ENCODE data around the gene MTUS2. TPM values are rescaled to one million over a fixed set of nuclear protein-coding genes. Genes with fewer than 3 reads are reported as not detected.

MTUS2 gene
- total RNA-seq, 1 experiment from 2014 or later, result 0.11 TPM

GRCh38 chr13:28792992-28793391 lies 27.1 kb upstream of the MTUS2 start:
- Histone ChIP-seq H3K27ac (ENCODE audit: low read depth, low read length, poor library complexity, severe bottlenecking) (no peak overlapping the region), H3K4me1 (ENCODE audit: insufficient read depth, low read length, poor library complexity, severe bottlenecking) (peaks cover 16% of the 10 kb centered on the region), H3K4me3 (ENCODE audit: low read depth, low read length, poor library complexity, severe bottlenecking) (no peak overlapping the region), H3K27me3 (replicated peaks; ENCODE audit: insufficient read depth, low read depth, low read length, poor library complexity) (no peaks in the 10 kb centered on the region), H3K36me3 (ENCODE audit: insufficient read depth, low read length, poor library complexity, severe bottlenecking) (no peaks in the 10 kb centered on the region), H3K9me3 (ENCODE audit: low read depth, low read length, poor library complexity, severe bottlenecking) (no peaks in the 10 kb centered on the region)
- POLR2A ChIA-PET (ENCODE audit: low non-redundant PET), result interaction anchor here (0.6 kb wide), 1 partner anchor 92 kb away, joined by 3 read pairs; no protein-coding TSS in a partner anchor
- TF ChIP-seq EZH2 (IDR thresholded peaks at IDR 0.05; ENCODE audit: borderline replicate concordance, low read depth, low read length, poor library complexity, severe bottlenecking), result no peak
- no peak for TF ChIP-seq CTCF (conservative IDR thresholded peaks at IDR 0.05; ENCODE audit: low read depth, low read length)
- CTCF ChIA-PET, result no interaction called here
- no peak for DNase-seq (ENCODE audit: low spot score)
- intact Hi-C loops (cut with micrococcal nuclease; ENCODE audit: unreplicated experiment), result loop anchor here (10.0 kb wide), 1 partner anchor 248 kb away; no protein-coding TSS in a partner anchor
- no TSS peak for BruUV-seq (replicated peaks)

- no peaks in the 10 kb centered on the region for H3K9me3 ChIP-seq (ENCODE audit: low read depth, low read length, poor library complexity, severe bottlenecking)
- intact Hi-C loops (cut with micrococcal nuclease; ENCODE audit: unreplicated experiment), result loop anchor here (10.0 kb wide), 1 partner anchor 250 kb away; no protein-coding TSS in a partner anchor
- CTCF ChIA-PET, result interaction anchor here (0.7 kb wide), 1 partner anchor 116 kb away, joined by 3 read pairs; no protein-coding TSS in a partner anchor
- peaks cover 16% of the 10 kb centered on the region for H3K4me1 ChIP-seq (ENCODE audit: insufficient read depth, low read length, poor library complexity, severe bottlenecking)
- H3K36me3 ChIP-seq (ENCODE audit: insufficient read depth, low read length, poor library complexity, severe bottlenecking), result no peaks in the 10 kb centered on the region
- no peak overlapping the region for H3K4me3 ChIP-seq (ENCODE audit: low read depth, low read length, poor library complexity, severe bottlenecking)
- H3K27me3 ChIP-seq (replicated peaks; ENCODE audit: insufficient read depth, low read depth, low read length, poor library complexity), result no peaks in the 10 kb centered on the region
- no peak for TF ChIP-seq EZH2 (IDR thresholded peaks at IDR 0.05; ENCODE audit: borderline replicate concordance, low read depth, low read length, poor library complexity, severe bottlenecking)
- no peak for TF ChIP-seq CTCF (conservative IDR thresholded peaks at IDR 0.05; ENCODE audit: low read depth, low read length)
- H3K27ac ChIP-seq (ENCODE audit: low read depth, low read length, poor library complexity, severe bottlenecking), result no peak overlapping the region
- POLR2A ChIA-PET (ENCODE audit: low non-redundant PET), result no interaction called here
- DNase-seq (ENCODE audit: low spot score), result no peak
- BruUV-seq (replicated peaks), result no TSS peak
Measured at GRCh38 chr13:28794396-28794795, 25.7 kb upstream of the MTUS2 start.

- TF ChIP-seq EZH2 (IDR thresholded peaks at IDR 0.05; ENCODE audit: borderline replicate concordance, low read depth, low read length, poor library complexity, severe bottlenecking) (no peak), CTCF (conservative IDR thresholded peaks at IDR 0.05; ENCODE audit: low read depth, low read length) (no peak)
- peaks cover 7% of the 10 kb centered on the region for H3K4me1 ChIP-seq (ENCODE audit: insufficient read depth, low read length, poor library complexity, severe bottlenecking)
- no peak overlapping the region for H3K4me3 ChIP-seq (ENCODE audit: low read depth, low read length, poor library complexity, severe bottlenecking)
- DNase-seq (ENCODE audit: low spot score), result no peak
- no peaks in the 10 kb centered on the region for H3K9me3 ChIP-seq (ENCODE audit: low read depth, low read length, poor library complexity, severe bottlenecking)
- H3K27ac ChIP-seq (ENCODE audit: low read depth, low read length, poor library complexity, severe bottlenecking), result no peak overlapping the region
- no TSS peak for BruUV-seq (replicated peaks)
- POLR2A ChIA-PET (ENCODE audit: low non-redundant PET), result interaction anchor here (0.6 kb wide), 1 partner anchor 665 kb away, joined by 11 read pairs; no protein-coding TSS in a partner anchor
- no peaks in the 10 kb centered on the region for H3K27me3 ChIP-seq (replicated peaks; ENCODE audit: insufficient read depth, low read depth, low read length, poor library complexity)
- intact Hi-C loops (cut with micrococcal nuclease; ENCODE audit: unreplicated experiment), result loop anchor here (2.0 to 10.0 kb wide), 3 partner anchors 116 to 475 kb away; no protein-coding TSS in a partner anchor
- CTCF ChIA-PET, result interaction anchor here (0.6 to 1.6 kb wide), 14 partner anchors 53 to 967 kb away, joined by 3 to 15 read pairs (median 8); partner anchors contain the start of gene POMP
- no peaks in the 10 kb centered on the region for H3K36me3 ChIP-seq (ENCODE audit: insufficient read depth, low read length, poor library complexity, severe bottlenecking)
Measured at GRCh38 chr13:28796938-28797257, 23.2 kb upstream of the MTUS2 start.
